Mesendoderm (in vitro differentiated cells): ENCODE measurements around the gene CACNA1C.

Experiments
- DNase-seq: peaks from one replicate; pipeline ENCODE4 v3.0.0; 2013
- H2AK5ac ChIP-seq: 2 replicates; pipeline ENCODE4 v1.6.1; 2013; ENCODE audit warnings: low read length, inconsistent platforms
- H2BK120ac ChIP-seq: 2 replicates; pipeline ENCODE4 v1.6.1; 2013; ENCODE audit warnings: low read depth, mild to moderate bottlenecking, low read length, moderate library complexity, mixed read lengths
- H2BK15ac ChIP-seq: replicated peaks from 2 replicates; pipeline ENCODE4 v1.6.1; 2013; ENCODE audit warnings: low read depth, mild to moderate bottlenecking, moderate library complexity
- H2BK5ac ChIP-seq: 2 replicates; pipeline ENCODE4 v1.6.1; 2013; ENCODE audit warnings: low read length, inconsistent platforms
- H3K18ac ChIP-seq: 2 replicates; pipeline ENCODE4 v1.6.1; 2013; ENCODE audit warnings: mild to moderate bottlenecking, low read length, mixed read lengths
- H3K23ac ChIP-seq: one replicate; pipeline ENCODE4 v1.6.1; 2013; ENCODE audit warnings: low read length
- H3K27ac ChIP-seq: 2 replicates; pipeline ENCODE4 v1.5.1; 2013; ENCODE audit warnings: low read depth, mild to moderate bottlenecking, inconsistent platforms, low read length, moderate library complexity
- H3K27me3 ChIP-seq: 2 replicates; pipeline ENCODE4 v1.6.1; 2013; ENCODE audit warnings: low read length, control low read depth, mild to moderate bottlenecking, inconsistent platforms; ENCODE audit not compliant: insufficient read depth, poor library complexity
- H3K36me3 ChIP-seq: 2 replicates; pipeline ENCODE4 v1.6.1; 2013; ENCODE audit warnings: low read length, inconsistent platforms; ENCODE audit not compliant: control insufficient read depth, insufficient read depth
- H3K4ac ChIP-seq: one replicate; pipeline ENCODE4 v1.6.1; 2013; ENCODE audit warnings: low read depth, mild to moderate bottlenecking, low read length, moderate library complexity
- H3K4me1 ChIP-seq: 2 replicates; pipeline ENCODE4 v1.6.1; 2013; ENCODE audit warnings: low read depth, low read length, inconsistent platforms; ENCODE audit not compliant: control insufficient read depth
- H3K4me2 ChIP-seq: 2 replicates; pipeline ENCODE4 v1.6.1; 2013; ENCODE audit warnings: low read length
- H3K4me3 ChIP-seq: 2 replicates; pipeline ENCODE4 v1.5.1; 2013; ENCODE audit warnings: mild to moderate bottlenecking, low read length
- H3K56ac ChIP-seq: one replicate; pipeline ENCODE4 v1.6.1; 2013; ENCODE audit warnings: low read length
- H3K79me1 ChIP-seq: 2 replicates; pipeline ENCODE4 v1.6.1; 2013; ENCODE audit warnings: low read length, inconsistent platforms
- H3K79me2 ChIP-seq: 2 replicates; pipeline ENCODE4 v1.6.1; 2013; ENCODE audit warnings: mild to moderate bottlenecking, low read length; ENCODE audit not compliant: control insufficient read depth, insufficient read depth
- H3K9ac ChIP-seq: 2 replicates; pipeline ENCODE4 v1.6.1; 2013; ENCODE audit warnings: low read length, inconsistent platforms
- H4K5ac ChIP-seq: one replicate; pipeline ENCODE4 v1.6.1; 2013; ENCODE audit warnings: low read length
- H4K8ac ChIP-seq: one replicate; pipeline ENCODE4 v1.6.1; 2013; ENCODE audit warnings: low read depth, mild to moderate bottlenecking, control low read depth, low read length, moderate library complexity
- WGBS: extraction: QIAGEN DNeasy Blood & Tissue Kit; methylation state at CpG from one replicate; pipeline ENCODE4 v1.1.7; 2013; ENCODE audit warnings: low lambda C conversion rate, missing lambda C conversion rate; ENCODE audit not compliant: insufficient coverage; ENCODE audit errors: extremely low coverage; 5-methylcytosine and 5-hydroxymethylcytosine counted together

Gene CACNA1C

DNA sequence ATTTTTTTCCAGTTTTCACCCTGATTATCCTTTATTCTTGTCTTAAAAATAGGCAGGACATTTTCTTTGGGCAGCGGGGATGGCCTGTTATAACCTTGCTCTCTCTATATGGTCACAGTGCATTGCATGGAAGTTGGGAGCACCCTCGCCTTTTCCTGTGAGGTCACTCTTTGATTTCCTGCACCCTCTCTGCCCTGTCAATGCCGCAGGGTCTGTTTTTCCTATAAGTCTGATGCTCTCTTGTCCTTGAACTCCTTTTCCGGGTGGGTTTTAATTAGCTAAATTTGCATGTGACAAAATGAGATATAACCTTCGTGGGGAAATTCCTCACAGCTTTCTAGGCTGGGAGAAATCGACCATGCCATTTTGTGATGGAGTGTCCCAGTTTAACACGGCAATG, 194.3 kb downstream of the CACNA1C start:
- H2BK5ac ChIP-seq, result no peak overlapping the region
- H4K5ac ChIP-seq, result no peak overlapping the region
- no peak overlapping the region for H3K23ac ChIP-seq
- H3K56ac ChIP-seq, result no peak overlapping the region
- no peak overlapping the region for H2BK120ac ChIP-seq
- WGBS, result no CpG with 5 or more reads among the region's 7 CpGs
- H2BK15ac ChIP-seq, result no peak overlapping the region
- no peaks in the 10 kb centered on the region for H3K79me2 ChIP-seq
- DNase-seq, result no peak
- H3K9ac ChIP-seq, result no peak overlapping the region
- peaks cover 5% of the 10 kb centered on the region for H3K4me1 ChIP-seq
- H3K4me2 ChIP-seq, result no peak overlapping the region
- no peak overlapping the region for H2AK5ac ChIP-seq
- H3K4me3 ChIP-seq, result no peak overlapping the region
- no peaks in the 10 kb centered on the region for H3K27me3 ChIP-seq
- no peaks in the 10 kb centered on the region for H3K36me3 ChIP-seq
- H3K4ac ChIP-seq, result no peak overlapping the region
- no peaks in the 10 kb centered on the region for H3K79me1 ChIP-seq
- no peak overlapping the region for H4K8ac ChIP-seq
- H3K18ac ChIP-seq, result no peak overlapping the region
- no peak overlapping the region for H3K27ac ChIP-seq

DNA sequence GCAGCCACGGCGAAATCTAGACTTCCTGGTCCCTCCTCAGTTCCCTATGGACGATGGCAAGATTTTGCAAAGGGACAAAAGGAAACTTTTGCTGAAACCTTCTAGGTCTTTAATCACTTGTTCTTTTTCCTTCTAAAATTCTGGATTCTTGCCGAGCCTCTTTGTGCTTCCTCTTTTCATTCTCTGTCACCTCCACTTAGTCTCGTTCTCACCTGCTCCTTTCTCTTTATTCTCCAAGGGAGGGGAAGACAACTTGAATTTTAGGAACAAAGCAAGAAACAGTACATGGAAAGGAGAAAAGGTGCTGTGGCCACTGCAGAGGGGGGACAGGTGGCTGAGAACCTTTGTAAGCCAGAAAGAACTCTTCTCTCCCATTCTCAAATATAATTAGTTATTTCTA, 194.8 kb downstream of the CACNA1C start:
- no peak overlapping the region for H3K23ac ChIP-seq
- no peak overlapping the region for H2AK5ac ChIP-seq
- no peaks in the 10 kb centered on the region for H3K36me3 ChIP-seq
- H3K79me2 ChIP-seq, result no peaks in the 10 kb centered on the region
- no peak overlapping the region for H2BK5ac ChIP-seq
- no peak overlapping the region for H3K18ac ChIP-seq
- no peak overlapping the region for H4K5ac ChIP-seq
- no peak overlapping the region for H3K4me3 ChIP-seq
- WGBS, result no CpG with 5 or more reads among the region's 5 CpGs
- peaks cover 5% of the 10 kb centered on the region for H3K4me1 ChIP-seq
- H3K27ac ChIP-seq, result no peak overlapping the region
- H3K9ac ChIP-seq, result no peak overlapping the region
- no peak for DNase-seq
- H2BK120ac ChIP-seq, result no peak overlapping the region
- H3K56ac ChIP-seq, result no peak overlapping the region
- no peak overlapping the region for H2BK15ac ChIP-seq
- no peak overlapping the region for H4K8ac ChIP-seq
- H3K27me3 ChIP-seq, result no peaks in the 10 kb centered on the region
- H3K4me2 ChIP-seq, result no peak overlapping the region
- H3K4ac ChIP-seq, result no peak overlapping the region
- no peaks in the 10 kb centered on the region for H3K79me1 ChIP-seq

DNA sequence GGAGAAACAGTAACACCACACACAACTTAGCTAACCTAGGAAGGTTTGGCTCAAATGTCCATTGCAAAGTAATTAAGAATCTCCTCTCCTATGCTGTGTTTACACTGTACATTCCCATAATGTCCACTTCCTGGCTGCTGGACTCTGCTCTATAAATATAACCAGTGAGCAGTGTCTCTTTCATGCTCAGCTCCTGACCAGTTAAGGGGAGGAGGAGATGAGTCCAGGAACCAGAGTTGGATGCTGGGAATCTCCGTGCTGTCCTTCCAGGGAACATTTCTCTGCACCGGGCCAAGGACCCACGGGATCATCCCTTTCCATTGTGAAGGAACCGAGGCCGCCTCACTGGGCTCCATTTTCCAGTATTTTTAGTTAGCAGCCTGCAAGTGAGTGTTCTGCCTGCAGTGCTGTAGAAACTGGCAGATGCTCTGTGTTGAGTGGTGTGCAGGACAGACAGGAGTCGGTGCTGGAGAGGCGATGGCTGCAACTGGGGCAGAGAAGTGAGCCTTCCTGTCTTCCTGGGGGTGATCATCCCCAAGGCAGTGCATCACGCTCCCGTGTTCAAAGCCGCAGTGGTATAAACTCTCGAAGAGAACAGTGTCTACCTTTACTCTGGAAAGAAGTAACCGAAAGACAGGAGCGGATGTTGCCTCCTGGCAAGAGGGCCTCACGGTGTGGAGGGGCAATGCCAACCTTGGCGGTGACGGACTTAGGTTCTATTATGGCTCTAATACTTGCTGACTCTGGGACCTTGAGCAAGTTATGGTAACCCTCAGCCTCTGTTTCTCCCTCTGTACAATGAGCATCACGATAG, 195.5 kb downstream of the CACNA1C start:
- Histone ChIP-seq H2BK15ac (no peak overlapping the region), H3K79me2 (no peaks in the 10 kb centered on the region), H3K79me1 (no peaks in the 10 kb centered on the region), H4K8ac (no peak overlapping the region), H3K36me3 (no peaks in the 10 kb centered on the region), H3K4ac (no peak overlapping the region), H3K4me3 (no peak overlapping the region), H3K56ac (no peak overlapping the region), H3K27me3 (no peaks in the 10 kb centered on the region), H3K27ac (no peak overlapping the region), H3K9ac (no peak overlapping the region), H2AK5ac (no peak overlapping the region), H3K4me2 (no peak overlapping the region), H3K4me1 (peaks cover 5% of the 10 kb centered on the region), H2BK120ac (no peak overlapping the region), H3K18ac (no peak overlapping the region), H3K23ac (no peak overlapping the region), H4K5ac (no peak overlapping the region), H2BK5ac (no peak overlapping the region)
- no peak for DNase-seq
- no CpG with 5 or more reads among the region's 17 CpGs for WGBS

DNA sequence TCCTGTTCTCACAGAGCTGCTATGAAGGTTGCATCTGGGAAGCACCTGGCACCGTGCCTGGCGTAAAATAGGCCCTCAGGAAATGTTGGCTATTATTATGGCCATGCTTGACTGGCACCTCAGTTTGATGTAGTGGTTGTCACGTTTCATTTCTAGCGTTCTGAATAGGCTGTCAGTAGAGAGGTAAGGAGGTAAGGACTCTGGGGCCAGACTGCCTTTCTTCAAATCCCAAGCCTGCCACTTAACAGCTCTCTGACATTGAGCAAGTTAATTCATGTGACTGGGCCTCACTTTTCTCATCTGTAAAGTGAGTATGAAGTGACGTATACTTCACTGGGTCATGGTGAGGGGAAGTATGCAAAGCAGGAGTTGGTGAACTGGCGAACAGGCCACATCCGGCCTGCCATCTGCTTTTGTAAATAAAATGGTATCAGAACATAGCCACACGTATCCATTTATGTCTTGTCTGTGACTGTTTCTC, 196.2 kb downstream of the CACNA1C start:
- Histone ChIP-seq H3K23ac (no peak overlapping the region), H3K18ac (no peak overlapping the region), H3K27ac (no peak overlapping the region), H3K36me3 (no peaks in the 10 kb centered on the region), H3K4me2 (no peak overlapping the region), H3K79me2 (no peaks in the 10 kb centered on the region), H2BK5ac (no peak overlapping the region), H4K8ac (no peak overlapping the region), H3K9ac (no peak overlapping the region), H3K4me1 (peaks cover 5% of the 10 kb centered on the region), H3K56ac (no peak overlapping the region), H4K5ac (no peak overlapping the region), H2BK120ac (no peak overlapping the region), H3K27me3 (no peaks in the 10 kb centered on the region), H3K4me3 (no peak overlapping the region), H3K79me1 (no peaks in the 10 kb centered on the region), H3K4ac (no peak overlapping the region), H2BK15ac (no peak overlapping the region), H2AK5ac (no peak overlapping the region)
- DNase-seq, result no peak
- WGBS, result no CpG with 5 or more reads among the region's 8 CpGs

DNA sequence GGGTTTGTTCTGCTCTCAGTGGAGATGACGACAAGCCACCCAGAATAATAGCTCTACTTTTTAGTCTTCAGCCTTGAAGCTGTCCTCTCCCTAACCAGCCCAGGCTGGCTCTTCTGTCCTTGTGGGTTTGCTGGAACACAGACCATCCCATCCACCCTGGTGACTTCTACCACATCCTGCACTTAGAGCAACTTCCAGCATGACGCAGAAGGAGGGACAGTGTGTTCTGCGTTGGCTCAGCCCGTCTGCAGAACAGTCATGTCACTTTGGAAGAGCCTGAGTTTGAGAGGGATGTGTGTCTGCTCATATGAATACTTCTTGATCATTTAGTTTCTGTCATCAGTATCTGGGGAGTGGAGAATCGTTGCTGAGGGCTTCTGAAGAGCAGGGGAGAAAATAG, 198.0 kb downstream of the CACNA1C start:
- H2BK120ac ChIP-seq, result no peak overlapping the region
- no peak overlapping the region for H4K8ac ChIP-seq
- no peak overlapping the region for H3K18ac ChIP-seq

More for the DNA sequence above, 198.0 kb downstream of the CACNA1C start:
- Histone ChIP-seq H3K79me1 (no peaks in the 10 kb centered on the region), H3K36me3 (no peaks in the 10 kb centered on the region), H3K56ac (no peak overlapping the region), H3K23ac (no peak overlapping the region), H3K4me2 (no peak overlapping the region), H3K27ac (no peak overlapping the region), H2BK5ac (no peak overlapping the region), H3K4ac (no peak overlapping the region), H3K4me1 (no peaks in the 10 kb centered on the region), H3K79me2 (no peaks in the 10 kb centered on the region), H4K5ac (no peak overlapping the region), H3K27me3 (no peaks in the 10 kb centered on the region), H3K4me3 (no peak overlapping the region), H3K9ac (no peak overlapping the region), H2AK5ac (no peak overlapping the region), H2BK15ac (no peak overlapping the region)
- no peak for DNase-seq
- no CpG with 5 or more reads among the region's 5 CpGs for WGBS
